HEK293 (cell line): Measurements from ENCODE around the gene MAP3K14.

ENCODE experiments used
- CTCF ChIA-PET: fragments of 350-600 bp; formaldehyde crosslinking; extraction: SDS; loops from one replicate; lab custom pipeline; 2021; ENCODE audit warnings: antibody characterized with exemption; lab: Yijun Ruan, JAX
- POLR2A ChIA-PET: fragments of 300-600 bp; formaldehyde crosslinking; extraction: SDS; loops from one replicate; lab custom pipeline; 2020; ENCODE audit warnings: antibody characterized with exemption, inconsistent platforms; lab: Yijun Ruan, JAX
- H3K27ac ChIP-seq: fragments of 200-500 bp; sonication (Bioruptor generic); 2 replicates; pipeline ENCODE4 v1.5.1; 2014; ENCODE audit warnings: low read depth, low read length, control low read depth, inconsistent platforms; ENCODE audit errors: extremely low read depth
- H3K36me3 ChIP-seq, 2 experiments: fragments of 200-500 bp in 1 of 2; sonication (Bioruptor generic) in 1 of 2; 1 replicate in 1 of 2; 2 replicates in 1 of 2; pipeline ENCODE4 v1.5.1; 2014 to 2017; ENCODE audit warnings: inconsistent platforms in 2 of 2, low read length in 2 of 2; ENCODE audit not compliant: control insufficient read depth in 2 of 2, insufficient read depth in 1 of 2
- H3K4me1 ChIP-seq: fragments of 200-500 bp; sonication (Bioruptor generic); 2 replicates; pipeline ENCODE4 v1.5.1; 2014; ENCODE audit warnings: mild to moderate bottlenecking, low read length, inconsistent platforms; ENCODE audit not compliant: control insufficient read depth, insufficient read depth
- H3K4me3 ChIP-seq: 2 replicates; pipeline ENCODE4 v1.5.1; 2011; ENCODE audit warnings: low read depth, mild to moderate bottlenecking, control low read depth, low read length, moderate library complexity
- H3K9me3 ChIP-seq: fragments of 200-500 bp; sonication (Bioruptor generic); 2 replicates; pipeline ENCODE4 v1.5.1; 2014; ENCODE audit warnings: low read depth, low read length, inconsistent platforms; ENCODE audit not compliant: control insufficient read depth, insufficient read depth
- CTCF ChIP-seq: fragments of 450-650 bp; formaldehyde crosslinking; IDR thresholded peaks from 2 replicates; pipeline ENCODE4 v1.5.1; 2016; ENCODE audit warnings: missing biosample characterization, missing genetic modification characterization
- GLI4 ChIP-seq: fragments of 450-650 bp; formaldehyde crosslinking; IDR thresholded peaks from 2 replicates; pipeline ENCODE4 v1.5.1; 2016; ENCODE audit warnings: missing biosample characterization, missing genetic modification characterization
- GLIS1 ChIP-seq: fragments of 450-650 bp; formaldehyde crosslinking; IDR thresholded peaks from 2 replicates; pipeline ENCODE4 v1.5.1; 2016; ENCODE audit warnings: missing biosample characterization, missing genetic modification characterization
- KLF10 ChIP-seq: fragments of 450-650 bp; IDR thresholded peaks from 2 replicates; pipeline ENCODE4 v1.5.1; 2018; ENCODE audit warnings: missing biosample characterization, mild to moderate bottlenecking, missing genetic modification characterization
- MEIS1 ChIP-seq: sonication (generic); formaldehyde crosslinking; IDR thresholded peaks from 2 replicates; pipeline ENCODE4 v1.8.1; 2022; ENCODE audit warnings: missing genetic modification reagents, mild to moderate bottlenecking, borderline replicate concordance
- MYNN ChIP-seq: fragments of 450-650 bp; formaldehyde crosslinking; IDR thresholded peaks from 2 replicates; pipeline ENCODE4 v1.5.1; 2016; ENCODE audit warnings: missing biosample characterization, missing genetic modification characterization, borderline replicate concordance
- OVOL3 ChIP-seq: fragments of 450-650 bp; formaldehyde crosslinking; IDR thresholded peaks from 2 replicates; pipeline ENCODE4 v1.5.1; 2016; ENCODE audit warnings: missing biosample characterization, missing genetic modification characterization
- PRDM10 ChIP-seq: fragments of 450-650 bp; formaldehyde crosslinking; IDR thresholded peaks from 2 replicates; pipeline ENCODE4 v1.5.1; 2016; ENCODE audit warnings: missing biosample characterization, missing genetic modification characterization
- WT1 ChIP-seq: fragments of 450-650 bp; formaldehyde crosslinking; IDR thresholded peaks from 2 replicates; pipeline ENCODE4 v1.5.1; 2016; ENCODE audit warnings: missing biosample characterization, missing genetic modification characterization
- ZBTB17 ChIP-seq: fragments of 450-650 bp; formaldehyde crosslinking; IDR thresholded peaks from 2 replicates; pipeline ENCODE4 v1.5.1; 2016; ENCODE audit warnings: missing biosample characterization, missing genetic modification characterization
- ZEB2 ChIP-seq: fragments of 450-650 bp; formaldehyde crosslinking; IDR thresholded peaks from 2 replicates; pipeline ENCODE4 v1.5.1; 2016; ENCODE audit warnings: missing biosample characterization, missing genetic modification characterization
- ZFP41 ChIP-seq: fragments of 450-650 bp; formaldehyde crosslinking; IDR thresholded peaks from 2 replicates; pipeline ENCODE4 v1.5.1; 2016; ENCODE audit warnings: missing biosample characterization, missing genetic modification characterization, borderline replicate concordance
- ZFP69B ChIP-seq: fragments of 450-650 bp; formaldehyde crosslinking; IDR thresholded peaks from 2 replicates; pipeline ENCODE4 v1.5.1; 2016; ENCODE audit warnings: missing biosample characterization, missing genetic modification characterization
- ZNF157 ChIP-seq: fragments of 450-650 bp; formaldehyde crosslinking; IDR thresholded peaks from 2 replicates; pipeline ENCODE4 v1.5.1; 2016; ENCODE audit warnings: missing biosample characterization, missing genetic modification characterization
- ZNF184 ChIP-seq: fragments of 450-650 bp; IDR thresholded peaks from 2 replicates; pipeline ENCODE4 v1.5.1; 2018; ENCODE audit warnings: missing biosample characterization, mild to moderate bottlenecking, missing genetic modification characterization
- ZNF274 ChIP-seq, 2 experiments: fragments of 200-500 bp in 1 of 2; fragments of 450-650 bp in 1 of 2; sonication (Bioruptor generic) in 1 of 2; formaldehyde crosslinking in 1 of 2; IDR thresholded peaks; 2 replicates each; pipeline versions ENCODE4 v1.5.1 to v1.6.1; 2014 to 2016; ENCODE audit warnings: borderline replicate concordance in 1 of 2, inconsistent platforms in 1 of 2, low read length in 1 of 2, missing biosample characterization in 1 of 2, missing genetic modification characterization in 1 of 2
- ZNF366 ChIP-seq: fragments of 450-650 bp; formaldehyde crosslinking; conservative IDR thresholded peaks from 2 replicates; pipeline ENCODE4 v1.5.1; 2016; ENCODE audit warnings: missing biosample characterization, missing genetic modification characterization
- ZNF394 ChIP-seq: fragments of 450-650 bp; formaldehyde crosslinking; IDR thresholded peaks from 2 replicates; pipeline ENCODE4 v1.5.1; 2016; ENCODE audit warnings: missing biosample characterization, missing genetic modification characterization, mild to moderate bottlenecking, moderate library complexity, borderline replicate concordance
- ZNF426 ChIP-seq: fragments of 450-650 bp; formaldehyde crosslinking; IDR thresholded peaks from 2 replicates; pipeline ENCODE4 v1.5.1; 2017; ENCODE audit warnings: missing biosample characterization, missing genetic modification characterization, mild to moderate bottlenecking, inconsistent platforms, moderate library complexity
- ZNF600 ChIP-seq: fragments of 450-650 bp; formaldehyde crosslinking; IDR thresholded peaks from 2 replicates; pipeline ENCODE4 v1.5.1; 2016; ENCODE audit warnings: missing biosample characterization, missing genetic modification characterization
- ZNF621 ChIP-seq: fragments of 450-650 bp; formaldehyde crosslinking; IDR thresholded peaks from 2 replicates; pipeline ENCODE4 v1.5.1; 2017; ENCODE audit warnings: missing biosample characterization, missing genetic modification characterization
- ZNF658 ChIP-seq: fragments of 450-650 bp; formaldehyde crosslinking; IDR thresholded peaks from 2 replicates; pipeline ENCODE4; 2016; ENCODE audit warnings: missing biosample characterization, missing genetic modification characterization
- ZNF747 ChIP-seq: fragments of 450-650 bp; formaldehyde crosslinking; IDR thresholded peaks from 2 replicates; pipeline ENCODE4 v1.5.1; 2016; ENCODE audit warnings: missing biosample characterization, missing genetic modification characterization
- ZNF76 ChIP-seq: fragments of 450-650 bp; formaldehyde crosslinking; IDR thresholded peaks from 2 replicates; pipeline ENCODE4; 2016; ENCODE audit warnings: low read depth, missing biosample characterization, missing genetic modification characterization, borderline replicate concordance
- ZNF830 ChIP-seq: fragments of 450-650 bp; IDR thresholded peaks from 2 replicates; pipeline ENCODE4 v1.5.0; 2018; ENCODE audit warnings: missing biosample characterization, missing genetic modification characterization, low read depth, mild to moderate bottlenecking, moderate library complexity
- ZSCAN16 ChIP-seq: fragments of 450-650 bp; formaldehyde crosslinking; IDR thresholded peaks from 2 replicates; pipeline ENCODE4 v1.5.1; 2016; ENCODE audit warnings: missing biosample characterization, missing genetic modification characterization
- TF ChIP-seq, protein P1 (sequence below): fragments of 450-650 bp; formaldehyde crosslinking; IDR thresholded peaks from 2 replicates; pipeline ENCODE4 v1.5.1; 2016; ENCODE audit warnings: missing biosample characterization, missing genetic modification characterization

MAP3K14 gene

GRCh38 chr17:45306094-45306493 is 10.7 kb downstream of the MAP3K14 start:
- CTCF ChIA-PET, result interaction anchor here (0.5 to 9.3 kb wide), 11 partner anchors 13 to 170 kb away, joined by 3 to 61 read pairs (median 3); partner anchors contain the start of gene ACBD4
- no peak overlapping the region for H3K27ac ChIP-seq
- no peaks in the 10 kb centered on the region for H3K9me3 ChIP-seq
- H3K4me1 ChIP-seq, result peaks cover 18% of the 10 kb centered on the region
- H3K36me3 ChIP-seq, result peaks cover 0 to 10% of the 10 kb centered on the region in 2 experiments; a peak in 2 of 3 replicates
- POLR2A ChIA-PET, result interaction anchor here (1.1 to 1.7 kb wide), 3 partner anchors 11 to 158 kb away, joined by 4 to 8 read pairs (median 4); partner anchors contain the start of genes HEXIM1 and MAP3K14
- TF ChIP-seq ZNF426 (tag by site-specific recombination) (no peak), MYNN (tag by site-specific recombination) (peak; percentile 89)
- H3K4me3 ChIP-seq, result no peak overlapping the region

DNA sequence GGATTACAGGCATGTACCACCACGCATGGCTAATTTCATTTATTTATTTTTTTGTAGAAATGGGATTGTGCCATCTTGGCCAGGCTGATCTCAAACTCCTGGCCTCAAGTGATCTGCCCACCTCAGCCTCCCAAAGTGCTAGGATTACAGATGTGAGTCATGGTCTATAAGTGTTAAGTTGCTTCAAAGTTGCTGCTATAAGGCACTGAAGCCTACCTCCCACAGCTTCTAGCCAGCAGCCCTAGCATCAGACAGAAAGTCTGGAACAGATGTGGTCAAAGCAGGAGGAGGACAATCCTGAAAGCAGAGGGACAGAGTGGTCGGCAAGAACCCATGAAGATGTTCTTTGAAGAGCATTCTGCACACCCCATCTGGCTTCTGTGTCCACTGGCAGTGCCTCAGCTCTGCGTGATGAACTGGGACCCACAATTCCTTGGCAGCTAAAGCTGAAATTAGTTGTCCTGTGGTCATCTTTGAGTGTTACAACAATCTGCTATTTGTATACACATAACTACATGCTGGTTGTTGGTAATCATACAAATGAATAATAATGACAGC is 11.2 kb downstream of the MAP3K14 start:
- Histone ChIP-seq H3K36me3 (peaks cover 0 to 10% of the 10 kb centered on the region in 2 experiments; a peak in 2 of 3 replicates), H3K4me1 (peaks cover 13% of the 10 kb centered on the region), H3K9me3 (no peaks in the 10 kb centered on the region), H3K27ac (no peak overlapping the region), H3K4me3 (no peak overlapping the region)
- POLR2A ChIA-PET, result interaction anchor here (1.1 to 1.7 kb wide), 2 partner anchors 11 to 157 kb away, joined by 4 to 8 read pairs; partner anchors contain the start of genes HEXIM1 and MAP3K14
- CTCF ChIA-PET, result interaction anchor here (1.0 to 9.3 kb wide), 7 partner anchors 13 to 170 kb away, joined by 3 to 61 read pairs (median 5); partner anchors contain the start of gene ACBD4
- TF ChIP-seq ZNF394 (tag by site-specific recombination), result no peak; the same call in 1 of the 2 replicates
- TF ChIP-seq ZNF830 (tag by site-specific recombination), result no peak
- no peak for TF ChIP-seq ZNF76 (tag by site-specific recombination)
- TF ChIP-seq OVOL3 (tag by site-specific recombination), result no peak
- TF ChIP-seq, protein P1, sequence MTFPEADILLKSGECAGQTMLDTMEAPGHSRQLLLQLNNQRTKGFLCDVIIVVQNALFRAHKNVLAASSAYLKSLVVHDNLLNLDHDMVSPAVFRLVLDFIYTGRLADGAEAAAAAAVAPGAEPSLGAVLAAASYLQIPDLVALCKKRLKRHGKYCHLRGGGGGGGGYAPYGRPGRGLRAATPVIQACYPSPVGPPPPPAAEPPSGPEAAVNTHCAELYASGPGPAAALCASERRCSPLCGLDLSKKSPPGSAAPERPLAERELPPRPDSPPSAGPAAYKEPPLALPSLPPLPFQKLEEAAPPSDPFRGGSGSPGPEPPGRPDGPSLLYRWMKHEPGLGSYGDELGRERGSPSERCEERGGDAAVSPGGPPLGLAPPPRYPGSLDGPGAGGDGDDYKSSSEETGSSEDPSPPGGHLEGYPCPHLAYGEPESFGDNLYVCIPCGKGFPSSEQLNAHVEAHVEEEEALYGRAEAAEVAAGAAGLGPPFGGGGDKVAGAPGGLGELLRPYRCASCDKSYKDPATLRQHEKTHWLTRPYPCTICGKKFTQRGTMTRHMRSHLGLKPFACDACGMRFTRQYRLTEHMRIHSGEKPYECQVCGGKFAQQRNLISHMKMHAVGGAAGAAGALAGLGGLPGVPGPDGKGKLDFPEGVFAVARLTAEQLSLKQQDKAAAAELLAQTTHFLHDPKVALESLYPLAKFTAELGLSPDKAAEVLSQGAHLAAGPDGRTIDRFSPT (tag by site-specific recombination), result peak; percentile 60
- peak; percentile 77 for TF ChIP-seq ZBTB17 (tag by site-specific recombination)
- TF ChIP-seq KLF10, result no peak
- no peak for TF ChIP-seq ZNF747 (tag by site-specific recombination)
- peak; percentile 59 for TF ChIP-seq ZEB2 (tag by site-specific recombination)
- TF ChIP-seq ZNF157, result no peak
- TF ChIP-seq ZNF600 (tag by site-specific recombination), result peak; percentile 85
- TF ChIP-seq PRDM10 (tag by site-specific recombination), result peak; percentile 93
- no peak for TF ChIP-seq MEIS1 (CRISPR knock-in tag)
- TF ChIP-seq ZFP69B (tag by site-specific recombination), result peak; percentile 18; the same call in 1 of the 2 replicates
- TF ChIP-seq ZNF658 (tag by site-specific recombination), result no peak
- TF ChIP-seq CTCF, result no peak
- TF ChIP-seq WT1 (tag by site-specific recombination), result 0 out of 2 replicates have a peak, but pooled peaks have one; percentile 20
- no peak for TF ChIP-seq ZFP41 (tag by site-specific recombination)
- TF ChIP-seq ZNF274 (IDR thresholded peaks at IDR 0.05; ENCODE audit: low read length), result no peak
- no peak for TF ChIP-seq ZNF274 (tag by site-specific recombination; IDR thresholded peaks at IDR 0.05; ENCODE audit: borderline replicate concordance)
- peak; percentile 91 for TF ChIP-seq GLIS1 (tag by site-specific recombination)
- no peak for TF ChIP-seq ZSCAN16 (tag by site-specific recombination)
- TF ChIP-seq ZNF184 (tag by site-specific recombination), result no peak
- TF ChIP-seq ZNF366 (tag by site-specific recombination), result peak; percentile 52
- TF ChIP-seq ZNF621 (tag by site-specific recombination), result no peak
- no peak for TF ChIP-seq GLI4 (tag by site-specific recombination)
